ENCODE results near the gene CENPW.

- TF ChIP-seq, protein P1, sequence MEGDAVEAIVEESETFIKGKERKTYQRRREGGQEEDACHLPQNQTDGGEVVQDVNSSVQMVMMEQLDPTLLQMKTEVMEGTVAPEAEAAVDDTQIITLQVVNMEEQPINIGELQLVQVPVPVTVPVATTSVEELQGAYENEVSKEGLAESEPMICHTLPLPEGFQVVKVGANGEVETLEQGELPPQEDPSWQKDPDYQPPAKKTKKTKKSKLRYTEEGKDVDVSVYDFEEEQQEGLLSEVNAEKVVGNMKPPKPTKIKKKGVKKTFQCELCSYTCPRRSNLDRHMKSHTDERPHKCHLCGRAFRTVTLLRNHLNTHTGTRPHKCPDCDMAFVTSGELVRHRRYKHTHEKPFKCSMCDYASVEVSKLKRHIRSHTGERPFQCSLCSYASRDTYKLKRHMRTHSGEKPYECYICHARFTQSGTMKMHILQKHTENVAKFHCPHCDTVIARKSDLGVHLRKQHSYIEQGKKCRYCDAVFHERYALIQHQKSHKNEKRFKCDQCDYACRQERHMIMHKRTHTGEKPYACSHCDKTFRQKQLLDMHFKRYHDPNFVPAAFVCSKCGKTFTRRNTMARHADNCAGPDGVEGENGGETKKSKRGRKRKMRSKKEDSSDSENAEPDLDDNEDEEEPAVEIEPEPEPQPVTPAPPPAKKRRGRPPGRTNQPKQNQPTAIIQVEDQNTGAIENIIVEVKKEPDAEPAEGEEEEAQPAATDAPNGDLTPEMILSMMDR (conservative IDR thresholded peaks at IDR 0.05; ENCODE audit: low read depth in 2 of 2) = no peak
- TF ChIP-seq EZH2 (IDR thresholded peaks at IDR 0.05; ENCODE audit: low read depth, unreplicated experiment) = no peak
- no peak for TF ChIP-seq EZH2phosphoT487 (IDR thresholded peaks at IDR 0.05; ENCODE audit: unreplicated experiment)
- no peak for TF ChIP-seq POLR2AphosphoS5 (IDR thresholded peaks at IDR 0.05; ENCODE audit: low read depth)
Measured at GRCh38 chr6:126293891-126294524, 45.9 kb upstream of the CENPW start.
